ENCODE measurements around the gene FDXR. TPM values are rescaled to one million over a fixed set of nuclear protein-coding genes. Genes with fewer than 3 reads are reported as not detected.

FDXR gene
- total and polyA plus RNA-seq, 2 donors (not counting 3 experiments of a cell fraction or from before 2014, with no cell fraction given), result 19.7 to 33.4 TPM

GRCh38 chr17:74890554-74890953, 17.8 kb upstream of the FDXR start:
- Histone ChIP-seq H2AFZ (ENCODE audit: low read depth, low read length) (no peak overlapping the region), H4K20me1 (replicated peaks; ENCODE audit: control insufficient read depth, extremely low read depth, insufficient read depth, low read length) (no peaks in the 10 kb centered on the region), H3K9me3 (replicated peaks; ENCODE audit: control insufficient read depth, insufficient read depth, low read length) (no peaks in the 10 kb centered on the region), H3K27me3 (ENCODE audit: control insufficient read depth in 2 of 2, insufficient read depth in 2 of 2, low read length in 2 of 2) (peaks cover 31 to 37% of the 10 kb centered on the region in 2 experiments), H3K4me1 (ENCODE audit: control insufficient read depth, extremely low read depth, insufficient read depth, low read length) (no peaks in the 10 kb centered on the region), H3K79me2 (ENCODE audit: control insufficient read depth, insufficient read depth, low read length) (no peaks in the 10 kb centered on the region), H3K4me2 (ENCODE audit: insufficient read depth, low read length) (no peak overlapping the region), H3K9ac (replicated peaks; ENCODE audit: extremely low read depth, insufficient read depth, low read length) (no peak overlapping the region), H3K4me3 (replicated peaks in 1 of 3; ENCODE audit: insufficient read depth in 1 of 3, low read depth in 1 of 3, low read length in 3 of 3) (no peak overlapping the region), H3K36me3 (ENCODE audit: control insufficient read depth in 2 of 2, extremely low read depth in 1 of 2, insufficient read depth in 2 of 2, low read length in 2 of 2) (no peaks in the 10 kb centered on the region), H3K9me1 (replicated peaks; ENCODE audit: control insufficient read depth, extremely low read depth, insufficient read depth, low read length) (no peaks in the 10 kb centered on the region), H3K27ac (ENCODE audit: insufficient read depth, low read depth, low read length) (no peak overlapping the region)
- no peak for DNase-seq (ENCODE audit: low read depth, low spot score)
- ChIA-PET POLR2A (no interaction called here), CTCF (no interaction called here)
- dilution Hi-C loops (cut with MboI; ENCODE audit: extremely low pct_ligation_motif_present, low sequenced_read_pairs), result no loop called here
- intact Hi-C loops (cut with micrococcal nuclease), result no loop called here
- BruUV-seq (replicated peaks), result no TSS peak
- FAIRE-seq, result no peak
- no peak for TF ChIP-seq POLR2AphosphoS5 (IDR thresholded peaks at IDR 0.05; ENCODE audit: insufficient read depth, low read depth, low read length)
- no peak for TF ChIP-seq GATA2 (IDR thresholded peaks at IDR 0.05; ENCODE audit: insufficient read depth, insufficient read length, low read depth, low read length)
- TF ChIP-seq EZH2 (IDR thresholded peaks at IDR 0.05; ENCODE audit: borderline replicate concordance, low read depth, low read length, severe bottlenecking), result no peak
- TF ChIP-seq POLR2A (IDR thresholded peaks at IDR 0.05; ENCODE audit: low read depth, low read length), result no peak
- TF ChIP-seq MAX (IDR thresholded peaks at IDR 0.05; ENCODE audit: insufficient read depth, insufficient read length), result no peak
- no peak for TF ChIP-seq FOS (IDR thresholded peaks at IDR 0.05; ENCODE audit: borderline replicate concordance, insufficient read depth, low read length)
- no peak for TF ChIP-seq MYC (IDR thresholded peaks at IDR 0.05; ENCODE audit: low read depth, low read length)
- TF ChIP-seq, protein P1, sequence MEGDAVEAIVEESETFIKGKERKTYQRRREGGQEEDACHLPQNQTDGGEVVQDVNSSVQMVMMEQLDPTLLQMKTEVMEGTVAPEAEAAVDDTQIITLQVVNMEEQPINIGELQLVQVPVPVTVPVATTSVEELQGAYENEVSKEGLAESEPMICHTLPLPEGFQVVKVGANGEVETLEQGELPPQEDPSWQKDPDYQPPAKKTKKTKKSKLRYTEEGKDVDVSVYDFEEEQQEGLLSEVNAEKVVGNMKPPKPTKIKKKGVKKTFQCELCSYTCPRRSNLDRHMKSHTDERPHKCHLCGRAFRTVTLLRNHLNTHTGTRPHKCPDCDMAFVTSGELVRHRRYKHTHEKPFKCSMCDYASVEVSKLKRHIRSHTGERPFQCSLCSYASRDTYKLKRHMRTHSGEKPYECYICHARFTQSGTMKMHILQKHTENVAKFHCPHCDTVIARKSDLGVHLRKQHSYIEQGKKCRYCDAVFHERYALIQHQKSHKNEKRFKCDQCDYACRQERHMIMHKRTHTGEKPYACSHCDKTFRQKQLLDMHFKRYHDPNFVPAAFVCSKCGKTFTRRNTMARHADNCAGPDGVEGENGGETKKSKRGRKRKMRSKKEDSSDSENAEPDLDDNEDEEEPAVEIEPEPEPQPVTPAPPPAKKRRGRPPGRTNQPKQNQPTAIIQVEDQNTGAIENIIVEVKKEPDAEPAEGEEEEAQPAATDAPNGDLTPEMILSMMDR (IDR thresholded peaks at IDR 0.05; ENCODE audit: extremely low read depth in 1 of 2, insufficient read depth in 1 of 2, low read depth in 1 of 2, low read length in 2 of 2), result no peak
- no peak for TF ChIP-seq JUN (IDR thresholded peaks at IDR 0.05; ENCODE audit: borderline replicate concordance, insufficient read depth, insufficient read length, low read depth)

All from endothelial cell of umbilical vein (primary cell).